ENCODE data around the gene SLBP.

GRCh38 chr4:1736812-1737211 lies 24.7 kb upstream of the SLBP start:
- TF ChIP-seq CTCF (IDR thresholded peaks at IDR 0.05) (no peak), POLR2A (IDR thresholded peaks at IDR 0.05) (no peak)
